Activated gamma-delta T cell treated with Interleukin-2 at 50 U/mL for 16 hours (primary cell): ENCODE data around the gene CSH2.
"Not testable (repeated sequence)": the region's sequence is repeated elsewhere in the genome, so short reads cannot be mapped to it uniquely, and the experiment has no call there.

Source experiments
- DNase-seq: peaks from one replicate; pipeline ENCODE4 v3.0.0-alpha.2; 2020

The CSH2 gene

DNA sequence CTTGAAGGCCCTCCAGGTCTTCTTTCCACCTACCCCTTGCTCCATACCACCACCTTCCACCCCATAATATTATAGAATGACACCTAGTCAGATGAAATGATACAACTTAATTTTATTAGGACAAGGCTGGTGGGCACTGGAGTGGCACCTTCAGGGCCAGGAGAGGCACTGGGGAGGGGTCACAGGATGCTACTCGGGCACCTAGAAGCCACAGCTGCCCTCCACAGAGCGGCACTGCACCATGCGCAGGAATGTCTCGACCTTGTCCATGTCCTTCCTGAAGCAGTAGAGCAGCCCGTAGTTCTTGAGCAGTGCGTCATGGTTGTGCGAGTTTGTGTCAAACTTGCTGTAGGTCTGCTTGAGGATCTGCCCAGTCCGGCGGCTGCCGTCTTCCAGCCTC is 21.3 kb upstream of the CSH2 start:
- not testable (repeated sequence) for DNase-seq

DNA sequence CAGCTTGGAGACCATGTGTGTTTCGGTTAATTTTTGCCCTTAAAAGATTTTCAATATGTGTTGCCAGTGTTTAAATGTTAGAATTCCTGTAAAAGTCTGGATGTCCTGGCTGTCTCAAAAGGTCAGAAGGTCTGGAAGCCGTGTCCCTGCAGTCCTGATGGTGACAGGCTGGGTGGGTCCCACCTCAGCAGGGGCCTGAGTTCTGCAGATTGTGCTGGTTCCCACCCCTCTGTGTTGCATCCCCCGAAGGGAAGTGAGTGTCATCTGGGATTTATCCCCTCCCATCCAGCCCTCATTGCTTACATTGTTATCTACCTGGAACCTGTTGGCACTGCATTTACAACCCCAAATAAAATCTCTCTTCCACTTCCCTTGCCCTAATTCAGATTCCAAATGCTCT is 20.5 kb upstream of the CSH2 start:
- DNase-seq, result not testable (repeated sequence)

DNA sequence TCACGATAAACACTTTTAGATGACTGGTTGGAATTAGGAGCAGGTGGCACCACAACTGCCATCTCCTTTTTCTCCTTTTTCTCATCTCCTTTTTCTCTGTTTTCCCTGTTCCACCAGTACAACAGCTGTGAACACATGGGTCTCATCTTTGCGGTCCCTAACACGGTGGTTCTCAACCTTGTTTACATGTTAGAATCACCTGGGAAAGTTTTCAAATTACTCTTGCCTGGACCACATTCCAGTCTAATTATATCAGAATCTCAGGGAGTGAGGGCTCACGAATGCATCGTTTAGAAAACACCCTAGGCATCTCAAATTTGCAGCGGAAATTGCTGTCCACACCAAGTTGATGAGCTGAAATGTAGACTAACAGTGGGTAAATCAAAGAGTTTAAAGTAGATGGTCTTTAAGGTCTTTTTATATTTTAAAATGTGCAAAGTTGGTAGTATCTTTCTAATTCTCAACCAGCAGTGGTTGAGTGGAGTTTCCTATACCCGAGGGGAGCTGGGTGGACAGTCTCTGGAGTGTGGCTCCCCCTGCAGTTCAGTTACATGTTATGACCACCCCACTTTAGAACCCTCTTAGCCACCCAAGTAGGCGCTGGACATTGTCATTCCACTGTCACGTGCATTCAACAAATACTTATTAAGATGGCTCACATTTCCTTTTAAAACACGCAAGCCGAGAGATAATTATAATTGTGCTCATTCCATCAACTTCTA is 19.0 kb upstream of the CSH2 start:
- not testable (repeated sequence) for DNase-seq

DNA sequence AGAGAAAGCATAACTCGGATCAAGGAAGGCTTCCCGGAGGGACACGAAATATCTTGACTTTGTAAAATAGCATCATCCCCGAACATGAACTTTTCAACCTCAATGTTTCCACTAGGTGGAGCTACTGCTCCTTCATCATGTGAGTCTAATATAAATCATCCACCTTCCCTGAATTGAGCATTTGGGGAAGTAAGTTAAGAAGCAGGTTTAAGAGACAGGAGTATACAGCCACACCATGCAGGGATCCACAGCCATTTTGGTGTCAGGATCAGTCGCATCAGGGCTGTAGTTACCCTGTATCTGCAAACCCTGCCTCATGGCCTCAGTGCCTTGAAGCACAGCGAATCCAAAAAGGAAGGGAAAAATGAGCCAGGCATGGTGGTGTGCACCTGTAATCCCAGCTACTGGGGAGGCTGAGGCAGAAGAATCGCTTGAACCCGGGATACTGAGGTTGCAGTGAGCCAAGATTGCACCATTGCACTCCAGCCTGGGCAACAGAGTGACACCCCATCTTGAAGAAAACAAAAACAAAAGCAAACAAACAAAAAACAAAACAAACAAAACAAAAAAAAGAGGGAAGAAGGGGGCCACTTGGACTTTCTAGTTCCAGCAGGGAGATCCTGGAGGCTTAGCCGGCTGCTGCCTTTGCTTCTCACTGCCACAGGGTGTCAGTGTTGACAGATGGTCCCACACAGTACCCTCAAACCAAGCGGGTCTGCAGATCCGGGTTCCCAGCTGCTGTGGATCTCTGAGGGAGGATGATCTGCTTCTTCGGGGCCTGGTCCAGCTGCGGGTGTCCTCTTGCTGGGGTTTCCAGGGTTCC is 15.8 kb upstream of the CSH2 start:
- not testable (repeated sequence) for DNase-seq

DNA sequence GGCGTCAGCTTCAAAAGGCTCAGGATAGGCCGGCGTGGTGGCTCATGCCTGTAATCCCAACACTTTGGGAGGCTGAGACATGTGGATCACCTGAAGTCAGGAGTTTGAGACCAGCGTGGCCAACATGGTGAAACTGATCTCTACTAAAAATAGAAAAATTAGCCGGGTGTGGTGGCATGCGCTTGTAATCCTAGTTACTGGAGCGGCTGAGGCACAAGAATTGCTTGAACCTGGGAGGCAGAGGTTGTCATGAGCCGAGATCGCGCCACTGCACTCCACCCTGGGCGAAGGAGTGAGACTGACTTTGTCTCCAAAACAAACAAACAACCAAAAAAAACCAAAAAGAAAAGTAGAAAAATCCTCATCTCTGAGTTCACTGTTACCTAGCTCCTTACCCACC is 11.6 kb upstream of the CSH2 start:
- DNase-seq, result not testable (repeated sequence)

DNA sequence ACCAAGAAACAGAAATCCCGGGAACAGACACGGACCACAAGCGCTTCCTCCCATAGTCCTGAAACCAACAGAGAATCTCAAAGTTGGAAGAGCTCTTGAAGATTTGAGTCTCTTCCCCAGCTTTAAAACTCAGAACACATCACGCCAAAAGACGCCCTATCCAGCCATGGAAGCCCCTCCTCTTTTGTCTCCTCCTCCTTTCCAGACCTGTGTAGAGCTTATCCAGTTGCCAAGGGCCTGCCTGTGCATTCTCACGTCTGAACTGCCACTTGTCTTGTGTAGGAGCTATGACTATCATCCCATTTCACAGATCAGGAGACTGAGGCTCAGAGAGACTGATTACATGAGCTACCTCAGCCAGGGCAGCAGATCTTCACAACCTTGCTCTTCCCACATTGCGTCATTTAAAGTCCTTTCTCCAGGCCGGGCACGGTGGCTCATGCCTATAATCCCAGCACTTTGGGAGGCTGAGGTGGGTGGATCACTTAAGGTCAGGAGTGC is 9.2 kb upstream of the CSH2 start:
- not testable (repeated sequence) for DNase-seq

DNA sequence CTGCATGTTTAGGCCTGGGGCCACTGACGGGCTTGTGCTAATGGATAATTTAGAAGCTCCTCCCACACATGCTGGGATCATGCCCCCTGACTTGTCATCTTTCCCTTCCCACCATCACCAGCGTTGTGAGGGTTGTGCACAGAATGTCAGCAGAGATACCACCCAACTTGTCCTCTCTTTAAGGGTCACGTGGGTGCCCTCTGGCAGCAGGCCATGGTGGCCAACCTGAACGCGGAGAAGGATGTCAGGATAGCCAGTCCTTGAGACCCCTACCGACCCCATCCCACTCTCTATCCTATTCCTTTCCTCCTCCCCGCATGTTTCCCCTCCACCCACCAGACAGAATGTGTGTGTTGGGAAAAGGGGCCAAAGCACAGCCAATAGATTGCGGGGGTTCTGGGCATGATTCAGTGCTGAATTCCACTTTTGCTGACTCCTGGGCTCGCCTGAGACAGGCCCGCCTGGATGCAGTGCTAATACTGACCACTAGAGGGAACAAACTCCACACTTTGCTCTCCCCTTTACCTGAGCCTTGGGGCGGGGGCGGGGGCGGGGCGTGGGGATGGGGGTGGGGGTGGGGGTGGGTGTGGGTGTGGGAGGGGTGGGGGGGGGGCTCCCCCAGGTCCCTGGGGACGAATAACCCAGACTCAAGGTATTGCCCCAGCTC is 8.6 kb upstream of the CSH2 start, which contains the start of gene GH2:
TSS of gene GH2 (minus strand) at position 10 of the 667 bp plus-strand sequence. CDS start 143 bp downstream, outside the sequence.
- peak; percentile 52 for DNase-seq

DNA sequence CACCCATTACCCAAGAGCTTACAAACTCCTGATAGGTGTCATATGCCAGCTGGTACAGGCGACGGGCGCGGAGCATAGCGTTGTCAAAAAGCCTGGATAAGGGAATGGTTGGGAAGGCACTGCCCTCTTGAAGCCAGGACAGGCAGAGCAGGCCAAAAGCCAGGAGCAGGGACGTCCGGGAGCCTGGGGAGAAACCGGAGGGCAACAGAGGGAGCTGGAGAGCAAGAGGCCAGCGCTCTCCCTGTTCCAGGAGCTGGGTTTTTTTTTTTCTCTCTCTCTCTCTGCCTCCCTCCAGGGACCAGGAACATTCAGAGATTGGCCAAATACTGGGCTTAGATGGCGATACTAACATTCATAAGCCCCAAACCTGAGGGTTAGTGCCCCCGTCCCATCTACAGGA is 7.9 kb upstream of the CSH2 start:
- DNase-seq, result not testable (repeated sequence)

DNA sequence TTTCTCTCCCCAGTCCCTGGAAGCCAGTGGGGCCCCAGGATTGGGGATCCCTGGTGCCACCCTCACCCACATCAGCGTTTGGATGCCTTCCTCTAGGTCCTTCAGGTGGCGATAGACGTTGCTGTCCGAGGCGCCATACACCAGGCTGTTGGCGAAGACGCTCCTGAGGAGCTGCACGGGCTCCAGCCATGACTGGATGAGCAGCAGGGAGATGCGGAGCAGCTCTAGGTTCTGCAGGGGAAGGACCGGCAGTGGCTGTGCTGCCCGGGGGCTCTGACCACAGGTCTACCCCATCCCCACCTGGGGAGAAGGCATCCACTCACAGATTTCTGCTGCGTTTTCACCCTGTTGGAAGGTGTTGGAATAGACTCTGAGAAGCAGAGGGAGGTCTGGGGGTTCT is 7.2 kb upstream of the CSH2 start:
- DNase-seq, result no peak

DNA sequence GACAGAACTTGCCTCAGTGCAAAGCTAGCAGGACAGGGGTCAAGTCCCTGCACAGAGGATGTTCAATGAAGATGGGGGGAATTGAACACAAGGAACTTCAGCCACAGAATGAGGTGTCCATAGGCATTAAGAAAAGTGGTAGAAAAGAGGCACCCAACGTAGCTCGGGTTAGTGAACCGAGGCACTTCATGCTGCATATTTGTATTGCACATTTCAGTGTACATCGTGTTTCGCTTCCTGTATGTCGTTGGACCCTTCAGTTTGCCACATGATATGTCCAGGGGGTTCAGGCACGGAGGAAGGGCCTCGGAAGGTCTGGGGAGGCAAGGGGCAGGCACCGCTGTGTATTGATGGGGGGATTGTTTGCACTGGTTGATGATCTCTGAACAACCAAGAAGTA is 4.9 kb upstream of the CSH2 start:
- DNase-seq, result not testable (repeated sequence)

DNA sequence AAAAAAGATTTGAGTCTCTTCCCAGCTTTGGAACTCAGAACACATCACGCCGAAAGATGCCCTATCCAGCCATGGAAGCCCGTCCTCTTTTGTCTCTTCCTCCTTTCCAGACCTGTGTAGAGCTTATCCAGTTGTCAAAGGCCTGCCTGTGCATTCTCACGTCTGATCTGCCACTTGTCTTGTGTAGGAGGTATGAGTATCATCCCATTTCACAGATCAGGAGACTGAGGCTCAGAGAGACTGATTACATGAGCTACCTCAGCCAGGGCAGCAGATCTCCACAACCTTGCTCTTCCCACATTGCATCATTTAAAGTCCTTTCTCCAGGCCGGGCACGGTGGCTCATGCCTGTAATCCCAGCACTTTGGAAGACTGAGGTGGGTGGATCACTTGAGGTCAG is 1.2 kb upstream of the CSH2 start:
- DNase-seq, result not testable (repeated sequence)

DNA sequence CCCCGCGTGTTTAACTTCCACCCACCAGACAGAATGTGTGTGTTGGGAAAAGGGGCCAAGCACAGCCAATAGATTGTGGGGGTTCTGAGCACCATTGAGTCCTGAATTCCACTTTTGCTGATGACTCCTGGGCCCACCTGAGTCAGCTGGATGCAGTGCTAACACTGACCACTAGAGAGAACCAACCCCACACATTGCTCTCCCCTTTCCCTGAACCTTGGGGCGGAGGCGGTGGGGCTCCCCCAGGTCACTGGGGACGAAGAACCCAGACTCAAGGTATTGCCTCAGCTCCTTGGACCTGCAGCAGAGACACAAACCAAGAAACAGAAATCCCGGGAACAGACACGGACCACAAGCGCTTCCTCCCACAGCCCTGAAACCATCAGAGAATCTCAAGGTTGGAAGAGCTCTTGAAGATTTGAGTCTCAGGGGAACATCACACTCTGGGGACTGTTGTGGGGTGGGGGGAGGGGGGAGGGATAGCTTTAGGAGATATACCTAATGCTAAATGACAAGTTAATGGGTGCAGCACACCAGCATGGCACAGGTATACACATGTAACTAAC is 667 bp upstream of the CSH2 start:
- DNase-seq, result not testable (repeated sequence)

DNA sequence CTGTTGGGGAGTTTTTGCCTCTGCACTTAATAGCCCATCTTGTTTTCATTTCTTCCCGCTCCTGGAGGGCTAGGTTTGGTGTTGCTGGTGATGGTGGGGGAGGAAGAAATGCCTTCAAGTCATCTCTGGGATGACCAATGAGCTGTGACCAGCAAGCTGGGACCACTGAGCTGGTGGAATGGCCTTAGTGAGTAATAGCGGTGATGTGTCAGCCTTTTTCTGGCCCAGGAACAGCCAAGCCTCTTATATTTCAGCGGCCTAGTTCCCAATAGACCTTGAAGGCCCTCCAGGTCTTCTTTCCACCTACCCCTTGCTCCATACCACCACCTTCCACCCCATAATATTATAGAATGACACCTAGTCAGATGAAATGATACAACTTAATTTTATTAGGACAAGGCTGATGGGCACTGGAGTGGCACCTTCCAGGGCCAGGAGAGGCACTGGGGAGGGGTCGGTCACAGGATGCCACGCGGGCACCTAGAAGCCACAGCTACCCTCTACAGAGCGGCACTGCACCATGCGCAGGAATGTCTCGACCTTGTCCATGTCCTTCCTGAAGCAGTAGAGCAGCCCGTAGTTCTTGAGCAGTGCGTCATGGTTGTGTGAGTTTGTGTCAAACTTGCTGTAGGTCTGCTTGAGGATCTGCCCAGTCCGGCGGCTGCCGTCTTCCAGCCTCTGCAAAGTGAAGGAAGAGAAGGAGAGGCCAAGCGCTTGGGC is 1.7 kb downstream of the CSH2 start:
- not testable (repeated sequence) for DNase-seq

DNA sequence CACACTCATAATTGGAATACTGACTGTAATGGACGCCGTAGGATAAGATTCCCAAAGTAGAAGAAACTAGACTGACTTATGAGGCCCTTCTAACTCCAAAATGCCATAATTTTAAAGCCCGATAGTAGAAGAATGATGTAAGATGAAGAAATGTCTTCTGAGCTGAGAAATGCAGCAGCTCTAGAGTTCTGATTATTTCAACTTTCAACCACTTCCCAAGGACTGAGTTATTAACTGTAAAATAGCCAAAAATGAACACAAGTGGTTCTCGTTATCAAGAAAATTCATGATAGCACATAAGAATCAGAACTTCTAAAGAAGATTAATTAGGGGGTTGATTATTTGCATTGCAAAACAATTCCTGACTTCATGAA is 3.2 kb downstream of the CSH2 start:
- DNase-seq, result not testable (repeated sequence)

DNA sequence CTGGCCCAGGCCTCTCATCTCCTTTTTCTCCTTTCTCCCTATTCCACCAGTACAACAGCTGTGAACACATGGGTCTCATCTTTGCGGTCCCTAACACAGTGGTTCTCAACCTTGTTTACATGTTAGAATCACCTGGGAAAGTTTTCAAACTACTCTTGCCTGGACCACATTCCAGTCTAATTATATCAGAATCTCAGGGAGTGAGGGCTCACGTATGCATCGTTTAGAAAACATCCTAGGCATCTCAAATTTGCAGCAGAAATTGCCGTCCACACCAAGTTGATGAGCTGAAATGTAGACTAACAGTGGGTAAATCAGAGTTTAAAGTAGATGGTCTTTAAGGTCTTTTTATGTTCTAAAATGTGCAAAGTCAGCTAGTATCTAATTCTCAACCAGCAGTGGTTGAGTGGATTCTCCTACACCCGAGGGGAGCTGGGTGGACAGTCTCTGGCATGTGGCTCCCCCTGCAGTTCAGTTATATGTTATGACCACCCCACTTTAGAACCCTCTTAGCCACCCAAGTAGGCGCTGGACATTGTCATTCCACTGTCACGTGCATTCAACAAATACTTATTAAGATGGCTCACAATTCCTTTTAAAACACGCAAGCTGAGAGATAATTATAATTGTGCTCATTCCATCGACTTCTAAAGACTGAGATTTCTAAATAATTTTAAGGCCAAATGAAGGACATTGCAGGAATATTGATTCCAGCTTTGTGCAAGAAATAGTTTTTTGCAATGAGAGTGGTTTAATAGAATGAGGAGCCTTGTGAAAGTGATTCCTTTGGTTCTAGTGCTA is 3.8 kb downstream of the CSH2 start:
- DNase-seq, result not testable (repeated sequence)

DNA sequence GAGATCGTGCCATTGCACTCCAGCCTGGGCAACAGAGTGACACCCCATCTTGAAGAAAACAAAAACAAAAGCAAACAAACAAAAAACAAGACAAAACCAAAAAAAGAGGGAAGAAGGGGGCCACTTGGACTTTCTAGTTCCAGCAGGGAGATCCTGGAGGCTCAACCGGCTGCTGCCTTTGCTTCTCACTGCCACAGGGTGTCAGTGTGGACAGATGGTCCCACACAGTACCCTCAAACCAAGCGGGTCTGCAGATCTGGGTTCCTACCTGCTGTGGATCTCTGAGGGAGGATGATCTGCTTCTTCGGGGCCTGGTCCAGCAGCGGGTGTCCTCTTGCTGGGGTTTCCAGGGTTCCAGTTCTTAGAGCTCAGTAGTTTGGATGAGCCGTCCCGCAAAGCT is 6.9 kb downstream of the CSH2 start:
- not testable (repeated sequence) for DNase-seq

DNA sequence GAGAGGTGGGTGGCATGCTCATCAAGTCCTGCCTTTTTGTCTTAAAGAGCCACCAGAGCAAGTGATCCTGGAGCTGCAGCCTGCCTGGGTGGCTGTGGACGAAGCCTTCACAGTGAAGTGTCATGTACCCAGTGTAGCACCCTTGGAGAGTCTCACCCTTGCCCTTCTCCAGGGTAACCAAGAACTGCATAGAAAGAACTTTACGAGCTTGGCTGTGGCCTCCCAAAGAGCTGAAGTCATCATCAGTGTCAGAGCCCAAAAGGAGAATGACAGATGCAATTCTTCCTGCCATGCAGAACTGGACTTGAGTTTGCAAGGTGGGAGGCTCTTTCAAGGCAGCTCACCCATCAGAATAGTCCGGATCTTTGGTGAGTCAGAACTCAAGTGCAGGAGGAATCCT is 14.2 kb downstream of the CSH2 start:
- DNase-seq, result no peak

DNA sequence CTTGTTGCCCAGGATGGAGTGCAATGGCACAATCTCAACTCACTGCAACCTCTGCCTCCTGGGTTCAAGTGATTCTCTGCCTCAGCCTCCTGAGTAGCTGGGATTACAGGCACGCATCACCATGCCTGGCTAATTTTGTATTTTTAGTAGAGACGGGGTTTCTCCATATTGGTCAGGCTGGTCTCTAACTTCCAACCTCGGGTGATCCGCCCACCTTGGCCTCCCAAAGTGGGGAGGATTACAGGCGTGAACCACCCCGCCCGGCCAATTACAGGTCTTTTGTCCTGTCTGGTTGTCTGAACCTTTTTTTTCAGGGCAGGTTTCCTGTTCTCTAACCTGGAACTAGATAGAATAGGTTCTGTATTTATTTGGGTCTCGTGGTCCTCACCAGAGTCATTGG is 17.1 kb downstream of the CSH2 start:
- DNase-seq, result not testable (repeated sequence)

DNA sequence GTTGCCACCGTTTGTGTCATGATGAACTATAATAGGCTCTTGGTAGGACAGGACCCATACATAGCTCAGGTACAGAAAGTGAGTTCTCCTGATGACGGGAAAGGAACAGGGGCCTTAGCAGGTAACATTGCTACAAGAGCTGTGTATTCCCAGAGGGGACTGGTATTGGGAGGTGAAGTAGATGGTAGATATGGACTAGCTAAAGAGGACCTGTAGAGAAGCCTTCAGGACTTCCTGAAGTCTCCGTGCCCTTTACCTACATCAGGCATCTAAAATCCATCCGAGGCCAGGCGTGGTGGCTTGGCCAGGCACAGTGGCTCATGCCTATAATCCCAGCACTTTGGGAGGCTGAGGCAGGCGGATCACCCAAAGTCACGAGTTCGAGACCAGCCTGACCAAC is 18.3 kb downstream of the CSH2 start:
- DNase-seq, result no peak

DNA sequence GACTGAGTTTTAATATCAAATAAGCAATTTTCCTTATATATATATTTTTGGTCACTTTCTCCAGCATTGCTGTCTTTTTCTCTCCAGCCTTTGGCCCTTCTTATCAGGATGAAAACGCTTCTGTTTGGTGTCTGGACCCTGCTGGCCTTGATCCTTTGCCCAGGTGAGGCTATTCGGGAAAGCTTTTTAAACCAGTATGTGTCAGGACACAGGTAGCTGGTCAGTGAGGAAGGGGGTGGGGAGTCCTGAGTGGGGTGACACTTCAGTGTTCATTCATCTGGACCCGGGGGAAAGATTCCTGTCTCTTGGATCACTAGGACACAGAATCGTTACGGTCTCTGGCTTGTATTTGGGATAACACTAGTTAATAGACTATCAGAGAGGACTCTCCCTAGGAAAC is 18.8 kb downstream of the CSH2 start:
- DNase-seq, result no peak

DNA sequence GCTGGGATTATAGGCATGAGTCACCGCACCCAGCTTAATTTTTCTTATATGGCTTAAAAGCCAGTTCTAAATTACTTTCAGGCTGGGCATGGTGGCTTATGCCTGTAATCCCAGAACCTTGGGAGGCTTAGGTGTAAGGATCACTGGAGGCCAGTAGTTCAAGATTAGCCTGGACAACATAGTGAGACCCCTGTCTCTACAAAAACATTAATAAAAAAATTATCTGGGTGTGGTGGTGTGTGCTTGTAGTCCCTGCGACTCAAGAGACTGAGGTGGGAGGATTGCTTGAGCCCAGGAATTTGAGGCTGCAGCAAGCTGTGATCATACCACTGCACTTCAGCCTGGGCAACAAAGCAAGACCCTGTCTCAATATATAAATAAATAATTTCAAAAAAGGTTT is 20.2 kb downstream of the CSH2 start:
- no peak for DNase-seq

DNA sequence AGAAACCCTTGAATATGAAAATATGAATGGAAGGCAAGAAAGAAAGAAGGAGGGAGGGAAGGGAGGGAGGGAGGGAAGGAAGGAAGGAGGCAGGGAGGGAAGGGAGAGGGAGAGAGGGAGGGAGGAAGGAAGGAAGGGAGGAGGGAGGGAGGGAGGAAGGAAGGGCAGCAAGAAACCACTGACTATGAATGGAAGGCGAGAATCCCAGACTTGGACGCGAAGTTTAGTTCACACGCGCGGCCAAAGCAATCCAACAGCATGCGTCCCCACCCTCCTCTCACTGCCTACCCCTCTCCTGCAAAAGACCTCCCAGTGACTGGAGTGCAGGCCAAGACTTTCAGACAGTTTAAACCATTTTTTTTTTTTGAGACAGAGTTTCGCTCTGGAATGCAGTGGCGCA is 23.1 kb downstream of the CSH2 start:
- DNase-seq, result no peak
